ENCODE results near the gene CSNK1D. TPM values are rescaled to one million over a fixed set of nuclear protein-coding genes. Genes with fewer than 3 reads are reported as not detected.
A peak's percentile ranks its signal among the peaks of the same experiment; 100 is the strongest.

Gene CSNK1D
- total RNA-seq, 1 donor from 2014 or later = 54.1 TPM

GRCh38 chr17:82239401-82239925 is 34.0 kb downstream of the CSNK1D start:
- DNase-seq (ENCODE audit: low read depth) = no peak
- TF ChIP-seq, protein P1, sequence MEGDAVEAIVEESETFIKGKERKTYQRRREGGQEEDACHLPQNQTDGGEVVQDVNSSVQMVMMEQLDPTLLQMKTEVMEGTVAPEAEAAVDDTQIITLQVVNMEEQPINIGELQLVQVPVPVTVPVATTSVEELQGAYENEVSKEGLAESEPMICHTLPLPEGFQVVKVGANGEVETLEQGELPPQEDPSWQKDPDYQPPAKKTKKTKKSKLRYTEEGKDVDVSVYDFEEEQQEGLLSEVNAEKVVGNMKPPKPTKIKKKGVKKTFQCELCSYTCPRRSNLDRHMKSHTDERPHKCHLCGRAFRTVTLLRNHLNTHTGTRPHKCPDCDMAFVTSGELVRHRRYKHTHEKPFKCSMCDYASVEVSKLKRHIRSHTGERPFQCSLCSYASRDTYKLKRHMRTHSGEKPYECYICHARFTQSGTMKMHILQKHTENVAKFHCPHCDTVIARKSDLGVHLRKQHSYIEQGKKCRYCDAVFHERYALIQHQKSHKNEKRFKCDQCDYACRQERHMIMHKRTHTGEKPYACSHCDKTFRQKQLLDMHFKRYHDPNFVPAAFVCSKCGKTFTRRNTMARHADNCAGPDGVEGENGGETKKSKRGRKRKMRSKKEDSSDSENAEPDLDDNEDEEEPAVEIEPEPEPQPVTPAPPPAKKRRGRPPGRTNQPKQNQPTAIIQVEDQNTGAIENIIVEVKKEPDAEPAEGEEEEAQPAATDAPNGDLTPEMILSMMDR (conservative IDR thresholded peaks at IDR 0.05; ENCODE audit: low read depth, low read length) = no peak
- no peak overlapping the region for H3K4me3 ChIP-seq (ENCODE audit: low read depth, low read length)

GRCh38 chr17:82238472-82239201 is 34.9 kb downstream of the CSNK1D start:
- no peak for DNase-seq (ENCODE audit: low read depth)
- no peak overlapping the region for H3K4me3 ChIP-seq (ENCODE audit: low read depth, low read length)
- TF ChIP-seq, protein P1 (conservative IDR thresholded peaks at IDR 0.05; ENCODE audit: low read depth, low read length) = no peak

- H3K4me3 ChIP-seq (ENCODE audit: low read depth, low read length) = no peak overlapping the region
- no peak for DNase-seq (ENCODE audit: low read depth)
- TF ChIP-seq, protein P1 (conservative IDR thresholded peaks at IDR 0.05; ENCODE audit: low read depth, low read length) = no peak
Observed at GRCh38 chr17:82237746-82238471, 35.6 kb downstream of the CSNK1D start.

DNA sequence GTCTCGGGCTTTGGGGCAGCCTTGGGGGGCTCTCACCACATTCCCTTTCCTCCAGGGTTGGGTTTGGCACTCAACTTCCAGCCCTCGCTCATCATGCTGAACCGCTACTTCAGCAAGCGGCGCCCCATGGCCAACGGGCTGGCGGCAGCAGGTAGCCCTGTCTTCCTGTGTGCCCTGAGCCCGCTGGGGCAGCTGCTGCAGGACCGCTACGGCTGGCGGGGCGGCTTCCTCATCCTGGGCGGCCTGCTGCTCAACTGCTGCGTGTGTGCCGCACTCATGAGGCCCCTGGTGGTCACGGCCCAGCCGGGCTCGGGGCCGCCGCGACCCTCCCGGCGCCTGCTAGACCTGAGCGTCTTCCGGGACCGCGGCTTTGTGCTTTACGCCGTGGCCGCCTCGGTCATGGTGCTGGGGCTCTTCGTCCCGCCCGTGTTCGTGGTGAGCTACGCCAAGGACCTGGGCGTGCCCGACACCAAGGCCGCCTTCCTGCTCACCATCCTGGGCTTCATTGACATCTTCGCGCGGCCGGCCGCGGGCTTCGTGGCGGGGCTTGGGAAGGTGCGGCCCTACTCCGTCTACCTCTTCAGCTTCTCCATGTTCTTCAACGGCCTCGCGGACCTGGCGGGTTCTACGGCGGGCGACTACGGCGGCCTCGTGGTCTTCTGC is 36.3 kb downstream of the CSNK1D start:
- no peak for DNase-seq (ENCODE audit: low read depth)
- TF ChIP-seq, protein P1 (conservative IDR thresholded peaks at IDR 0.05; ENCODE audit: low read depth, low read length) = no peak
- H3K4me3 ChIP-seq (ENCODE audit: low read depth, low read length) = no peak overlapping the region

DNA sequence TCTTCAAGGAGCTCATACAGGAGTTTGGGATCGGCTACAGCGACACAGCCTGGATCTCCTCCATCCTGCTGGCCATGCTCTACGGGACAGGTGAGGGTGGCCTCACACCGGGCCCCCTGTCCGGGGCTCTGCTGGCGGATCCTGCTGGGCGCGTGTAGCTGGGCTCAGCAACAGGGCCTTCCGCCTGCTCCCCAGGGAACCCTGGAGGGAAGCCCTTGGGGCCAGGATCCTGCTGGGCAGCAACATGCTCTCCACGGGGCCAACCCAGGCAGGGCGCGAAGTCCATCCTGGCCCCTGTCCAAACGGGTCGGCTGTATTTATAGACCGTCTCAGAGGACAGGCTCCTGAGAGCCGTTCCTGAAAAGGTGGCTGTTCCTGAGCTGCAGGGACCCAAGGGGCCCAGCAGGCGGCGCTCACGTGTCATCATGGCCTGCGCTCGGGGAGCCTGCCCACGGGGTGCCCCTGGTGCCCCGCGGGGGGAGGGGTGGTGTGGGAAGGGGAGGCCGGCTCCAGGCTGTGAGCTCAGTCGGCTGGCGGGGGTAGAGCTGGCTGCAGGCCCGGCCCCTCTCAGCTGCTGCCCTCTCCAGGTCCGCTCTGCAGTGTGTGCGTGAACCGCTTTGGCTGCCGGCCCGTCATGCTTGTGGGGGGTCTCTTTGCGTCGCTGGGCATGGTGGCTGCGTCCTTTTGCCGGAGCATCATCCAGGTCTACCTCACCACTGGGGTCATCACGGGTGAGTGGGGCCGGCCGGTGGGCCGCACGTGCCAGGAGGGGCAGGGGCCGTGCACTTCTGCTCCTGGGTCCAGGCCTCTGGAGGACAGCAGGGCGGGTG is 37.1 kb downstream of the CSNK1D start:
- TF ChIP-seq, protein P1 (conservative IDR thresholded peaks at IDR 0.05; ENCODE audit: low read depth, low read length) = peak; percentile 77
- DNase-seq (ENCODE audit: low read depth) = no peak

DNA sequence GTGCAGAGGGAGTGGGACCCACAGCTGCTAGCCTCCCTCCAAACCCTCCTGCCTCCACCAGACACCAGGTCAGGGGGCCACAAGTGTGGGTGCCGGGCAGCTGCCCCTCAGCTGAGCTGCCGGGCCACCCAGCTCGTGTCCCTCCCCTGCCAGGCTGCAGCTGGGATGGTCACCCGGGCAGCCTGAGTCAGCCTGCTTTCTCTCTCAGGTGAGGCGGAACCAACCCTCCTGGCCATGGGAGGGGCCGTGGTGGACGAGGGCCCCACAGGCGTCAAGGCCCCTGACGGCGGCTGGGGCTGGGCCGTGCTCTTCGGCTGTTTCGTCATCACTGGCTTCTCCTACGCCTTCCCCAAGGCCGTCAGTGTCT is 37.7 kb downstream of the CSNK1D start:
- no peak overlapping the region for H3K4me3 ChIP-seq (ENCODE audit: low read depth, low read length)
- DNase-seq (ENCODE audit: low read depth) = no peak
- TF ChIP-seq, protein P1 (conservative IDR thresholded peaks at IDR 0.05; ENCODE audit: low read depth, low read length) = no peak

More for the DNA sequence above, 37.1 kb downstream of the CSNK1D start:
- H3K4me3 ChIP-seq (ENCODE audit: low read depth, low read length) = no peak overlapping the region
